Hepatocyte (in vitro differentiated cells): ENCODE measurements around the gene SIN3B. TPM values are rescaled to one million over a fixed set of nuclear protein-coding genes. Genes with fewer than 3 reads are reported as not detected.

ENCODE experiments used
- DNase-seq: peaks from one replicate; pipeline ENCODE4 v3.0.0-alpha.2; 2016; ENCODE audit warnings: low spot score
- H2AFZ ChIP-seq: fragments of 200-600 bp; sonication (generic); 2 replicates; pipeline ENCODE4 v1.6.0; 2016; ENCODE audit warnings: antibody characterized with exemption, mild to moderate bottlenecking
- H3K27ac ChIP-seq: fragments of 200-600 bp; sonication (generic); 2 replicates; pipeline ENCODE4 v1.5.1; 2016; ENCODE audit warnings: mild to moderate bottlenecking
- H3K27me3 ChIP-seq: fragments of 200-600 bp; sonication (generic); 2 replicates; pipeline ENCODE4 v1.6.1; 2016
- H3K36me3 ChIP-seq: fragments of 200-600 bp; sonication (generic); replicated peaks from 2 replicates; pipeline ENCODE4 v1.5.1; 2016; ENCODE audit warnings: low read depth; ENCODE audit not compliant: insufficient read depth
- H3K4me1 ChIP-seq: fragments of 200-600 bp; sonication (generic); 2 replicates; pipeline ENCODE4 v1.5.1; 2016; ENCODE audit warnings: mild to moderate bottlenecking, moderate library complexity; ENCODE audit not compliant: insufficient read depth
- H3K4me2 ChIP-seq: fragments of 200-600 bp; sonication (generic); 2 replicates; pipeline ENCODE4 v1.6.0; 2016
- H3K4me3 ChIP-seq: fragments of 200-600 bp; sonication (generic); 2 replicates; pipeline ENCODE4 v1.5.1; 2016; ENCODE audit warnings: mild to moderate bottlenecking
- H3K79me2 ChIP-seq: fragments of 200-600 bp; sonication (generic); 2 replicates; pipeline ENCODE4 v1.6.0; 2017; ENCODE audit warnings: mild to moderate bottlenecking
- H3K9me2 ChIP-seq: fragments of 200-600 bp; sonication (generic); replicated peaks from 2 replicates; pipeline ENCODE4 v1.6.0; 2017; ENCODE audit warnings: mild to moderate bottlenecking; ENCODE audit not compliant: insufficient read depth
- H3K9me3 ChIP-seq: fragments of 200-600 bp; sonication (generic); 2 replicates; pipeline ENCODE4 v1.5.1; 2016; ENCODE audit warnings: low read depth, mild to moderate bottlenecking
- H4K20me1 ChIP-seq: fragments of 200-600 bp; sonication (generic); 2 replicates; pipeline ENCODE4 v1.6.0; 2016; ENCODE audit warnings: mild to moderate bottlenecking; ENCODE audit not compliant: insufficient read depth, poor library complexity, severe bottlenecking
- EZH2 ChIP-seq: fragments of 200-600 bp; sonication (generic); IDR thresholded peaks from 2 replicates; pipeline ENCODE4 v1.6.1; 2016; ENCODE audit warnings: antibody characterized with exemption, mild to moderate bottlenecking, borderline replicate concordance
- EZH2phosphoT487 ChIP-seq: fragments of 200-600 bp; sonication (generic); IDR thresholded peaks from one replicate; pipeline ENCODE4 v1.6.1; 2018; ENCODE audit warnings: antibody characterized with exemption, mild to moderate bottlenecking, low read depth, moderate library complexity; ENCODE audit not compliant: unreplicated experiment, severe bottlenecking
- WGBS: methylation state at CpG from one replicate; pipeline ENCODE4 v1.1.6; 2016; ENCODE audit warnings: low lambda C conversion rate; ENCODE audit errors: missing lambda C conversion rate; 5-methylcytosine and 5-hydroxymethylcytosine counted together
- polyA plus RNA-seq: library from polyadenylated mRNA; unstranded; fragments of >200 nt; fragmentation: Nextera tagmentation; extraction: Ambion mirVana; gene quantifications from 2 replicates; pipeline ENCODE4 v1.2.1, GENCODE V29; 2016
- total RNA-seq: library from RNA; depleted of rRNA; stranded (reverse); fragments of >200 nt; gene quantifications from 2 replicates; pipeline ENCODE4 v1.2.3, GENCODE V29; 2014
- TF ChIP-seq, protein P1 (sequence below): fragments of 200-600 bp; sonication (generic); IDR thresholded peaks from 2 replicates; pipeline ENCODE4 v1.5.1; 2016; ENCODE audit warnings: antibody characterized with exemption, mild to moderate bottlenecking; ENCODE audit not compliant: poor library complexity

SIN3B gene
- total and polyA plus RNA-seq, 2 experiments from 2014 or later: 17.0 to 21.9 TPM

DNA sequence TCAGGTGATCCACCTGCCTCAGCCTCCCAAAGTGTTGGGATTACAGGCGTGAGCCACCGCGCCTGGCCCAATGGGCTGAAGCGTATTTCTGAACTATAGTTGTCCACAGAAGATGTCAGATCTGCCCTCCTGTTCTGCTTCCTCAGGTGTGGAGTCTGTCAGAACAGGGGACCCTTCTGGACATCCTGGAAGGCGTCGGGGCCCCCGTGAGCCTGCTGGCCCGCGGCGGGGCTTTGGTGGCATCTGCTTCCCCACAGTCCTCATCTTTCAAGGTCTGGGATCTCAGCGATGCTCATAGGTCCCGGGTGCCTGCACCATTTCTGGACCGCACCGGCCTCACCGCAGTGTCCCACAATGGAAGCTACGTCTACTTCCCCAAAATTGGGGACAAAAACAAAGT, 29.5 kb upstream of the SIN3B start:
- WGBS: 98% methylated on average over 16 of the region's 16 CpGs
- Histone ChIP-seq H3K9me2 (no peaks in the 10 kb centered on the region), H3K4me1 (no peaks in the 10 kb centered on the region), H3K4me2 (no peak overlapping the region), H3K9me3 (no peaks in the 10 kb centered on the region), H3K4me3 (no peak overlapping the region), H3K79me2 (no peaks in the 10 kb centered on the region), H4K20me1 (no peaks in the 10 kb centered on the region), H2AFZ (no peak overlapping the region), H3K27me3 (no peaks in the 10 kb centered on the region), H3K27ac (no peak overlapping the region), H3K36me3 (no peaks in the 10 kb centered on the region)
- TF ChIP-seq EZH2: no peak
- no peak for DNase-seq

DNA sequence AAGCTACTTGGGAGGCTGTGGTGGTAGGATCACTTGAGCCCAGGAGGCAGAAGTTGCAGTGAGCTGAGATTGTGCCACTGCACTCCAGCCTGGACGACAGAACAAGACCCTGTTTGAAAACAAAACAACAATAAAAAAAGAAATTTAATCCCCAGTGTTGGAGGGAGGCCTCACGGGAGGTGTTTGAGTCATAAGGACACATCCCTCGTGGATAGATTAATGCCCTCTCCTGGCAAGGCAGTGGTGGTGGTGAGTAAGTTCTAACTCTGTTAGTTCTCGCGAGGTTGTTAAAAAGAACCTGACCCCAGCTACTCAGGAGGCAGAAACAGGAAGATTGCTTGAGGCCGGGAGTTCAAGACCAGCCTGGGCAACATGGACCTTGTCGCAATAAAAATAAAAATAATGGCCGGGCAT, 27.6 kb upstream of the SIN3B start:
- Histone ChIP-seq H3K4me2 (no peak overlapping the region), H3K9me3 (no peaks in the 10 kb centered on the region), H4K20me1 (no peaks in the 10 kb centered on the region), H3K36me3 (no peaks in the 10 kb centered on the region), H3K4me3 (no peak overlapping the region), H3K9me2 (no peaks in the 10 kb centered on the region), H3K4me1 (no peaks in the 10 kb centered on the region), H3K27me3 (no peaks in the 10 kb centered on the region), H3K27ac (no peak overlapping the region), H2AFZ (no peak overlapping the region), H3K79me2 (no peaks in the 10 kb centered on the region)
- 76% methylated on average over 8 of the region's 8 CpGs for WGBS
- no peak for DNase-seq
- TF ChIP-seq EZH2phosphoT487 (no peak), EZH2 (no peak)
- TF ChIP-seq, protein P1, sequence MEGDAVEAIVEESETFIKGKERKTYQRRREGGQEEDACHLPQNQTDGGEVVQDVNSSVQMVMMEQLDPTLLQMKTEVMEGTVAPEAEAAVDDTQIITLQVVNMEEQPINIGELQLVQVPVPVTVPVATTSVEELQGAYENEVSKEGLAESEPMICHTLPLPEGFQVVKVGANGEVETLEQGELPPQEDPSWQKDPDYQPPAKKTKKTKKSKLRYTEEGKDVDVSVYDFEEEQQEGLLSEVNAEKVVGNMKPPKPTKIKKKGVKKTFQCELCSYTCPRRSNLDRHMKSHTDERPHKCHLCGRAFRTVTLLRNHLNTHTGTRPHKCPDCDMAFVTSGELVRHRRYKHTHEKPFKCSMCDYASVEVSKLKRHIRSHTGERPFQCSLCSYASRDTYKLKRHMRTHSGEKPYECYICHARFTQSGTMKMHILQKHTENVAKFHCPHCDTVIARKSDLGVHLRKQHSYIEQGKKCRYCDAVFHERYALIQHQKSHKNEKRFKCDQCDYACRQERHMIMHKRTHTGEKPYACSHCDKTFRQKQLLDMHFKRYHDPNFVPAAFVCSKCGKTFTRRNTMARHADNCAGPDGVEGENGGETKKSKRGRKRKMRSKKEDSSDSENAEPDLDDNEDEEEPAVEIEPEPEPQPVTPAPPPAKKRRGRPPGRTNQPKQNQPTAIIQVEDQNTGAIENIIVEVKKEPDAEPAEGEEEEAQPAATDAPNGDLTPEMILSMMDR: no peak

DNA sequence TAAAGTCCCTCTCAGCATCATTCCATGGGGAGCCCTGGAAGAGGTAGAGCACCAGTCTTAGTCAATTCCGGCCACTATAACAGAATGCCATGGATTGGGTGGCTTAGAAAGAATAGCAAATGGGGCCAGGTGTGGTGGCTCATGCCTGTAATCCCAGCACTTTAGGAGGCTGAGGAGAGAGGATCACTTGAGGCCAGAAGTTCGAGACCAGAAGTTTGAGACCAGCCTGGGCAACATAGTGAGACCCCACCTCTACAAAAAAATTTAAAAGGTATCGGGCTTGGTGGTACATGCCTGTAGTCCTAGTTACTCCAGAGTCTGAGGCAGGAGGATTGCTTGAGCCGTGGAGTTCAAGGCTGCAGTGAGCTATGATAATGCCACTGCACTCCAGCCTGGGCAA, 25.0 kb upstream of the SIN3B start:
- TF ChIP-seq, protein P1: no peak
- TF ChIP-seq EZH2 (no peak), EZH2phosphoT487 (no peak)

DNA sequence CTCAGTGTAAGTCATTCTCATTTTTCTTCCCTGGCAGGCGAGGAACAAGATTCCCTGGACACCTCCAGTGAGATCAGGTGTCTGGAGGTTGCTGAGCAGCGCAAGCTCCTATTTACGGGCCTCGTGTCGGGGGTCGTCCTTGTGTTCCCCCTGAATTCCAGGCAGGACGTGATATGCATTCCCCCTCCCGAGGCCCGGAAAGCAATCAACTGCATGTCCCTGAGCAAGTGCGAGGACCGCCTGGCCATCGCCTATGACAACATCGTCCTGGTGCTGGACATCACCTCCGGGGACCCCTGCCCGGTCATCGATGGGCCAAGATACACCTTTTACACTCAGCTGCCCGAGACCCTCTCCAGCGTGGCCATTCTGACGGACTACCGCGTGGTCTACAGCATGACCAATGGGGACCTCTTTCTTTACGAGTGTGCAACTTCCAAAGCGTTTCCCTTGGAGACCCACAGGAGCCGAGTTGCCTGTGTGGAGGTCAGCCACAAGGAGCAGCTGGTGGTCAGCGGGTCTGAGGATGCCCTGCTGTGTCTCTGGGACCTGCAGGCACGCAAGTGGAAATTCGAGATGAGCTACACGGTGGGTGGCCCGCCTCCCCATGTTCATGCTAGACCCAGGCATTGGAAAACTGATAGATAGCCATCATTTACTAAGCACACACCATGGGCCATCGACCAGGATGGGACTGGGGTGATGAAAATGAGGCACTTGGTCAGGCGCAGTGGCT, 21.5 kb upstream of the SIN3B start:
- H3K9me3 ChIP-seq: no peaks in the 10 kb centered on the region
- no peaks in the 10 kb centered on the region for H3K79me2 ChIP-seq
- no peak overlapping the region for H3K27ac ChIP-seq
- no peak overlapping the region for H3K4me3 ChIP-seq
- no peaks in the 10 kb centered on the region for H3K9me2 ChIP-seq
- no peak for DNase-seq
- H2AFZ ChIP-seq: no peak overlapping the region
- H3K4me2 ChIP-seq: no peak overlapping the region
- no peaks in the 10 kb centered on the region for H3K27me3 ChIP-seq
- no peaks in the 10 kb centered on the region for H3K36me3 ChIP-seq
- 91% methylated on average over 31 of the region's 31 CpGs for WGBS
- TF ChIP-seq, protein P1: no peak
- TF ChIP-seq EZH2: no peak
- no peak for TF ChIP-seq EZH2phosphoT487
- H4K20me1 ChIP-seq: no peaks in the 10 kb centered on the region
- no peaks in the 10 kb centered on the region for H3K4me1 ChIP-seq

More for the DNA sequence above, 25.0 kb upstream of the SIN3B start:
- Histone ChIP-seq H3K9me2 (no peaks in the 10 kb centered on the region), H3K27ac (no peak overlapping the region), H3K4me2 (no peak overlapping the region), H3K79me2 (no peaks in the 10 kb centered on the region), H3K27me3 (no peaks in the 10 kb centered on the region), H3K4me3 (no peak overlapping the region), H4K20me1 (no peaks in the 10 kb centered on the region), H3K9me3 (no peaks in the 10 kb centered on the region), H2AFZ (no peak overlapping the region), H3K4me1 (no peaks in the 10 kb centered on the region), H3K36me3 (no peaks in the 10 kb centered on the region)
- no peak for DNase-seq
- WGBS: 83% methylated on average over 4 of the region's 4 CpGs
